IMR-90 (cell line): ENCODE results near the gene WDR43. TPM values are rescaled to one million over a fixed set of nuclear protein-coding genes. Genes with fewer than 3 reads are reported as not detected.

Experiments
- ATAC-seq: fragments of 200-7000 bp; cut with Tn5 transposase; 2 replicates; pipeline ENCODE4 v1.9.1; 2020; ENCODE audit warnings: low read depth, mild to moderate bottlenecking, moderate library complexity
- BruUV-seq: library from RNA; stranded (reverse); fragments of 400-500 nt; replicated peaks from 2 replicates; lab custom pipeline; 2021; lab: Mats Ljungman, UMichigan
- CTCF ChIA-PET: fragments of 300-600 bp; formaldehyde crosslinking; extraction: SDS; loops from one replicate; lab custom pipeline; 2021; ENCODE audit warnings: antibody characterized with exemption; lab: Yijun Ruan, JAX
- POLR2A ChIA-PET: fragments of 300-600 bp; sonication (Branson Sonifier 250); formaldehyde crosslinking; loops from one replicate; lab custom pipeline; 2022; ENCODE audit warnings: antibody characterized with exemption; ENCODE audit not compliant: unreplicated experiment; lab: Charles Lee
- DNase-seq: peaks from one replicate; pipeline ENCODE4 v3.0.0; 2013
- H2AFZ ChIP-seq: replicated peaks from 2 replicates; pipeline ENCODE3; 2013; ENCODE audit warnings: low read length, mild to moderate bottlenecking; ENCODE audit not compliant: poor library complexity
- H2AK5ac ChIP-seq: 2 replicates; pipeline ENCODE4 v1.6.1; 2013; ENCODE audit warnings: low read depth, low read length, inconsistent platforms
- H2AK9ac ChIP-seq: replicated peaks from 2 replicates; pipeline ENCODE3; 2013; ENCODE audit warnings: mild to moderate bottlenecking, low read depth, low read length, moderate library complexity; ENCODE audit not compliant: poor library complexity
- H2BK120ac ChIP-seq: 2 replicates; pipeline ENCODE4 v1.6.1; 2013; ENCODE audit warnings: low read depth, low read length, inconsistent platforms
- H2BK15ac ChIP-seq: 3 replicates; pipeline ENCODE4 v1.6.1; 2013; ENCODE audit warnings: low read depth, low read length, inconsistent platforms
- H2BK20ac ChIP-seq: 2 replicates; pipeline ENCODE4 v1.6.1; 2013; ENCODE audit warnings: low read depth, mild to moderate bottlenecking, inconsistent platforms, low read length, moderate library complexity
- H2BK5ac ChIP-seq: 2 replicates; pipeline ENCODE4 v1.6.1; 2013; ENCODE audit warnings: mild to moderate bottlenecking, low read depth, low read length, inconsistent platforms; ENCODE audit not compliant: poor library complexity, severe bottlenecking
- H3K14ac ChIP-seq: replicated peaks from 2 replicates; pipeline ENCODE4 v1.6.1; 2013; ENCODE audit warnings: low read depth, low read length, inconsistent platforms
- H3K18ac ChIP-seq: 2 replicates; pipeline ENCODE4 v1.6.1; 2013; ENCODE audit warnings: low read depth, low read length, control low read depth
- H3K23ac ChIP-seq: 2 replicates; pipeline ENCODE4 v1.6.1; 2013; ENCODE audit warnings: low read depth, low read length, inconsistent platforms
- H3K27ac ChIP-seq: 2 replicates; pipeline ENCODE4 v1.5.1; 2013; ENCODE audit warnings: mild to moderate bottlenecking, control low read depth, low read length; ENCODE audit not compliant: insufficient read depth
- H3K27me3 ChIP-seq: 2 replicates; pipeline ENCODE4 v1.6.1; 2013; ENCODE audit warnings: low read length; ENCODE audit not compliant: control insufficient read depth, insufficient read depth
- H3K36me3 ChIP-seq: 2 replicates; pipeline ENCODE4 v1.6.1; 2013; ENCODE audit warnings: low read length, mixed read lengths; ENCODE audit not compliant: control insufficient read depth, insufficient read depth
- H3K4ac ChIP-seq: 2 replicates; pipeline ENCODE4 v1.6.1; 2013; ENCODE audit warnings: low read depth, low read length, inconsistent platforms
- H3K4me1 ChIP-seq: 2 replicates; pipeline ENCODE4 v1.6.1; 2013; ENCODE audit warnings: low read length, mixed read lengths; ENCODE audit not compliant: control insufficient read depth, insufficient read depth
- H3K4me2 ChIP-seq: 2 replicates; pipeline ENCODE4 v1.6.1; 2013; ENCODE audit warnings: low read depth, mild to moderate bottlenecking, control low read depth, low read length, moderate library complexity
- H3K4me3 ChIP-seq: 2 replicates; pipeline ENCODE4 v1.5.1; 2013; ENCODE audit warnings: low read depth, mild to moderate bottlenecking, control low read depth, low read length, moderate library complexity; ENCODE audit not compliant: insufficient read depth
- H3K56ac ChIP-seq: 2 replicates; pipeline ENCODE4 v1.6.1; 2013; ENCODE audit warnings: low read length, inconsistent platforms; ENCODE audit not compliant: insufficient read depth; ENCODE audit errors: extremely low read depth
- H3K79me1 ChIP-seq, 2 experiments: 2 replicates each; pipeline ENCODE4 v1.6.1; 2013; ENCODE audit warnings: low read length in 2 of 2, inconsistent platforms in 1 of 2, low read depth in 1 of 2
- H3K9ac ChIP-seq: 2 replicates; pipeline ENCODE4 v1.6.1; 2013; ENCODE audit warnings: low read depth, low read length, control low read depth
- H3K9me1 ChIP-seq: 2 replicates; pipeline ENCODE4 v1.6.1; 2013; ENCODE audit warnings: low read length, inconsistent platforms; ENCODE audit not compliant: insufficient read depth
- H3K9me3 ChIP-seq: 2 replicates; pipeline ENCODE4 v1.6.1; 2013; ENCODE audit warnings: low read length; ENCODE audit not compliant: control insufficient read depth, insufficient read depth
- H4K20me1 ChIP-seq: 2 replicates; pipeline ENCODE4 v1.6.1; 2013; ENCODE audit warnings: low read length, inconsistent platforms; ENCODE audit not compliant: insufficient read depth
- H4K5ac ChIP-seq: 2 replicates; pipeline ENCODE4 v1.6.1; 2013; ENCODE audit warnings: mild to moderate bottlenecking, low read depth, low read length, control low read depth
- H4K8ac ChIP-seq, 2 experiments: 2 replicates each; pipeline ENCODE4 v1.6.1; 2013; ENCODE audit warnings: low read depth in 2 of 2, low read length in 2 of 2, control low read depth in 1 of 2, inconsistent platforms in 1 of 2
- H4K91ac ChIP-seq: 2 replicates; pipeline ENCODE4 v1.6.1; 2013; ENCODE audit warnings: low read depth, low read length, inconsistent platforms; ENCODE audit not compliant: insufficient read depth
- CEBPB ChIP-seq: IDR thresholded peaks from 2 replicates; pipeline ENCODE4 v1.6.1; 2012; ENCODE audit warnings: low read depth, low read length, improper control_type of control experiment
- MAZ ChIP-seq: IDR thresholded peaks from 2 replicates; pipeline ENCODE4 v1.6.1; 2012; ENCODE audit warnings: low read depth, mild to moderate bottlenecking, low read length, improper control_type of control experiment, moderate library complexity, borderline replicate concordance
- RFX5 ChIP-seq: IDR thresholded peaks from 2 replicates; pipeline ENCODE4 v1.8.0; 2012; ENCODE audit warnings: low read depth, mild to moderate bottlenecking, low read length, moderate library complexity
- SMC3 ChIP-seq: fragments of 150-350 bp; IDR thresholded peaks from 2 replicates; pipeline ENCODE4 v1.6.1; 2016; ENCODE audit warnings: low read depth, mild to moderate bottlenecking, antibody characterized with exemption, low read length, moderate library complexity
- WGBS, 2 experiments: methylation state at CpG; one replicate each; pipeline versions ENCODE4 v1.1.5 to v1.1.7; 2013; ENCODE audit warnings: missing lambda C conversion rate in 2 of 2; ENCODE audit not compliant: insufficient read length in 1 of 2; ENCODE audit errors: extremely low coverage in 2 of 2; 5-methylcytosine and 5-hydroxymethylcytosine counted together
- dilution Hi-C: fragments of 300-500 bp; cut with HindIII; formaldehyde crosslinking; loops from one replicate; pipeline ENCODE4 v1.14.3; 2018; ENCODE audit warnings: low sequenced_read_pairs; ENCODE audit not compliant: unreplicated experiment
- in situ Hi-C: fragments of 300-500 bp; cut with MboI; formaldehyde crosslinking; loops from 3 replicates; pipeline ENCODE4 v1.14.3; 2019; ENCODE audit warnings: low sequenced_read_pairs, inconsistent platforms, mixed read lengths
- intact Hi-C: fragments of 100-400 bp; cut with micrococcal nuclease; formaldehyde crosslinking; loops from 2 replicates; pipeline ENCODE4 v1.10.0; 2022
- polyA plus RNA-seq, 3 experiments: library from polyadenylated mRNA; depleted of rRNA; stranded (reverse); fragments of >200 nt; gene quantifications; 2 replicates each; pipeline ENCODE4 v1.2.3, GENCODE V29; 2012; ENCODE audit warnings: low replicate concordance in 1 of 3
- total RNA-seq: library from RNA; depleted of rRNA; stranded (reverse); fragments of >200 nt; gene quantifications from 2 replicates; pipeline ENCODE4 v1.2.3, GENCODE V29; 2012
- TF ChIP-seq, protein P1 (sequence below): conservative IDR thresholded peaks from 2 replicates; pipeline ENCODE4 v1.5.1; 2012; ENCODE audit warnings: mild to moderate bottlenecking, low read depth, low read length, improper control_type of control experiment

WDR43 gene
- total and polyA plus RNA-seq, 2 of the 4 experiments (the other 2 are of a cell fraction), result 40.3 to 300 TPM

DNA sequence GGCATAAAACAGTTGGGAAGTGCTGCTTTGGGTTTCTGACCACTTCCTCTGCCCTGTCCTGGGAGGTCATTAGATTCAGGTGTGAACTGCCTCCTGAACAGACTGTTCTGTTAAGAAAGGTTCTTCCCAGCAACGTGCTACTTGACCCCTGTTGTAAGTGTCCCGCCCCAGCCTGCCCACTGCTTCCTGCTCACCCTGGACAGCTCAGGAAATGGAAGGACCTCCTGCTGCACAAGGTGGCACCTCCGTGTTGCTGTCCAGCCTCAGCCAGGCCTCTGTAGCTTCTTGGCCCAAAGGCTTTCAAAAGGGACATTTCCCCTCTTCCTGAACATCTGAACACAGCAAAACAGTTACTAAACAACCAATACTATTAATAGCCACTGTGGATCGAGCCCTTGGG lies 92.0 kb downstream of the WDR43 start:
- H3K9me1 ChIP-seq, result peaks cover 4% of the 10 kb centered on the region; the same call in 1 of the 2 replicates
- H3K23ac ChIP-seq, result no peak overlapping the region
- H3K9me3 ChIP-seq, result no peaks in the 10 kb centered on the region
- no peak overlapping the region for H2AK9ac ChIP-seq
- ChIA-PET CTCF (no interaction called here), POLR2A (no interaction called here)
- dilution Hi-C loops, result no loop called here
- ATAC-seq (no peak), DNase-seq (no peak)
- H3K4ac ChIP-seq, result no peak overlapping the region
- peaks cover 24% of the 10 kb centered on the region for H3K4me1 ChIP-seq
- no peaks in the 10 kb centered on the region for H3K36me3 ChIP-seq
- no peak overlapping the region for H2BK15ac ChIP-seq
- in situ Hi-C loops, result no loop called here
- no peak overlapping the region for H3K4me2 ChIP-seq
- H4K5ac ChIP-seq, result no peak overlapping the region
- no peak overlapping the region for H3K56ac ChIP-seq
- no peak overlapping the region for H2BK20ac ChIP-seq
- no peak overlapping the region for H3K27ac ChIP-seq
- TF ChIP-seq RFX5, result no peak
- TF ChIP-seq, protein P1, sequence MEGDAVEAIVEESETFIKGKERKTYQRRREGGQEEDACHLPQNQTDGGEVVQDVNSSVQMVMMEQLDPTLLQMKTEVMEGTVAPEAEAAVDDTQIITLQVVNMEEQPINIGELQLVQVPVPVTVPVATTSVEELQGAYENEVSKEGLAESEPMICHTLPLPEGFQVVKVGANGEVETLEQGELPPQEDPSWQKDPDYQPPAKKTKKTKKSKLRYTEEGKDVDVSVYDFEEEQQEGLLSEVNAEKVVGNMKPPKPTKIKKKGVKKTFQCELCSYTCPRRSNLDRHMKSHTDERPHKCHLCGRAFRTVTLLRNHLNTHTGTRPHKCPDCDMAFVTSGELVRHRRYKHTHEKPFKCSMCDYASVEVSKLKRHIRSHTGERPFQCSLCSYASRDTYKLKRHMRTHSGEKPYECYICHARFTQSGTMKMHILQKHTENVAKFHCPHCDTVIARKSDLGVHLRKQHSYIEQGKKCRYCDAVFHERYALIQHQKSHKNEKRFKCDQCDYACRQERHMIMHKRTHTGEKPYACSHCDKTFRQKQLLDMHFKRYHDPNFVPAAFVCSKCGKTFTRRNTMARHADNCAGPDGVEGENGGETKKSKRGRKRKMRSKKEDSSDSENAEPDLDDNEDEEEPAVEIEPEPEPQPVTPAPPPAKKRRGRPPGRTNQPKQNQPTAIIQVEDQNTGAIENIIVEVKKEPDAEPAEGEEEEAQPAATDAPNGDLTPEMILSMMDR, result no peak
- TF ChIP-seq CEBPB, result no peak
- no peak for TF ChIP-seq SMC3
- TF ChIP-seq MAZ, result no peak
- H4K8ac ChIP-seq, result no peak overlapping the region
- no peak overlapping the region for H2BK120ac ChIP-seq
- H4K91ac ChIP-seq, result no peak overlapping the region
- no peaks in the 10 kb centered on the region for H3K79me1 ChIP-seq
- H3K18ac ChIP-seq, result no peak overlapping the region
- no peaks in the 10 kb centered on the region for H4K20me1 ChIP-seq
- H3K14ac ChIP-seq, result no peak overlapping the region
- 50% methylated on average over 1 of the region's 4 CpGs; no CpG with 5 or more reads in 1 of the 2 experiments for whole genome bisulfite sequencing, 2 experiments
- no peak overlapping the region for H3K4me3 ChIP-seq
- peaks cover 2% of the 10 kb centered on the region for H3K27me3 ChIP-seq
- no peak overlapping the region for H2AFZ ChIP-seq
- intact Hi-C loops, result no loop called here
- H3K9ac ChIP-seq, result no peak overlapping the region
- no TSS peak for BruUV-seq
- no peak overlapping the region for H2AK5ac ChIP-seq
- H2BK5ac ChIP-seq, result no peak overlapping the region
